ENCODE results near the gene SLC17A1.

Gene SLC17A1

DNA sequence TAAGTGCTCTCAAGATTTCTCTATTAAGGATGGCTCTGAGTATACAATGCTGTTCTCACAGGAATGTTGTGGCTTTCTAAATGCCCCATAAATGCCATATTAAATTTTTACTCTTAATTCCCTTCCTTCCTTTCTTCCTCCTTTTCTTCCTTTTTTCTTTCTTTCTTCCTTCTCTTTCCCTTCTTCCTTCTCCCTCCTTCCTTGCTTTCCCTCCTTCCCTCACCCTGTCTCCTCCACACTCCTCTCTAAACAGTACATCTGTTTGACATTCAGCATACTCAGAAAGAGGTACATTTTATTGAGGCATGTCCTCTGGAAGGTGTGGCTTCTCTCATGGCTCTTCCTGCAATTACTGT is 433 bp upstream of the SLC17A1 start:
- no peak for DNase-seq

DNA sequence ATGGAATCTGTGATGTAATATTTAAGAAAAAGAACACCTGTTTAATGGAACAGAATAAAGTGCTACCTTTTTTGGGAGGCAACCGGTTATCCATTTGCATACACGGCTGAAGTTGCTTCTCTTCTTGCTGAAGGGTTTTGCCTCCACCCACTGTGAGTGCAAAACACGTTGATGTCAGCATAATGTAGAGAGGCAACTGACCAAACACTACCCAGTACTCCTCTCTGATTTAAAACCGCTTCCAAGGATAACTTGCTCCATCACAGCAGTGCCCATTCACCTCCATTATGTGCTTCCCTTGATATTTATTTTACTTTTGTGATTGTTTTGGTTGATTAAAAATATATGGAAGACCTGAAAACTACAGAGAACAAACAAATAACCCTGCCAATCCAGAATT is 1.4 kb downstream of the SLC17A1 start:
- no peak for DNase-seq

DNA sequence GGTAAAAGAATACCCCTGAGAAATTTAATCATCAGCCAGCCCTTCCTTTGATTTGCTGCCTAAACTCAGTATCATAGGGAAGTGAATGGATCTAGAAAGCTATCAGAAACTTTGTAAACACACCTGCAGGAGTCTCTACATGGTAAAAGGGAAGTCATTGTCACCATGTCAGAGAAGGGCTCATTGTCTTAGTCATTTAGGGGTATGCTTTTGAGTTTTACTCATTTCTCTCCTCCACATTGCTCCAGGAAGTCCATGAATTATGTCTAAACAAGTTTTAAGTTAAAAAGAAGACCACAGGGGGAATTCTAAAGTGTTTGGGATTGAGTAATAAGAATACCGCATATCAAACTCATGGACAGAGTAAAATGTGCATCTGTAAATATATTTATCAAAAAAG is 2.5 kb downstream of the SLC17A1 start:
- no peak for DNase-seq

DNA sequence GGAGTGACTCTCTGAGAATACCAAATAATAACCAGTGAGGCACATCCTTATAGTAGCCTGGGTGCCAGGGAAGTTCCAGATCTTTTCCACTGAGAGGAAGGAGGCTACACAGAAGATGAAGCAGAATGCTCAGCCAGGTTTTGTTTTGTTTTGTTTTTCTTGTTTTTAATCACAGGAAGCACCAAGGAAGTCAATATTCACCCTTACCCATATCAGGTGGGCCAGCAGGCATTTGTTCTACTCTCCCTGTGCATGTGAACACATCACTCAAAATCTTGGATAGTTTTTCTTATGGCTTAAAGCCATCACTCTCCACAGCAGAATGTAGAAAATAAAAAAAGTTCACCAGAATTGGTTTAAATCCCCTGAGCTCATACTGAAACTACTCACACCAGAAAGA is 10.5 kb downstream of the SLC17A1 start:
- no peak for DNase-seq

DNA sequence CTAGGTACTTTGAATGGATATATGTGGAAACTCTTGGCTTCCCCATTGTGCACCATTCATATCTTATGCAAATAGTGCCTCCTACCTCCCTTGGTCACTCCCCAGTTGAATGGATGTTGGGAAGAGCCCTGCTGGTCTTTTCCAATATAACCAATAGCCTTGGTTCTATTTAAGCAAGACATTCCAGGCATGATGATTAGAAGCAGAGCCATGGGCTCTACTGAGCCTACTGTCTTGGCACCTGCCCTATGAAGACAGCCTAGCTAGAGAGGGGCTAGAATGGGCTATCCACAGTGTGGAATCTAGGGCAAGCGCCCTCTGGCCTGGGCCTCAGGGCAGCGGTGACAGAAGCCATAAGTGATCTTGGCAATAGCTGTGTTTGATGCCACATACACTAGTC is 15.6 kb downstream of the SLC17A1 start:
- DNase-seq: no peak

DNA sequence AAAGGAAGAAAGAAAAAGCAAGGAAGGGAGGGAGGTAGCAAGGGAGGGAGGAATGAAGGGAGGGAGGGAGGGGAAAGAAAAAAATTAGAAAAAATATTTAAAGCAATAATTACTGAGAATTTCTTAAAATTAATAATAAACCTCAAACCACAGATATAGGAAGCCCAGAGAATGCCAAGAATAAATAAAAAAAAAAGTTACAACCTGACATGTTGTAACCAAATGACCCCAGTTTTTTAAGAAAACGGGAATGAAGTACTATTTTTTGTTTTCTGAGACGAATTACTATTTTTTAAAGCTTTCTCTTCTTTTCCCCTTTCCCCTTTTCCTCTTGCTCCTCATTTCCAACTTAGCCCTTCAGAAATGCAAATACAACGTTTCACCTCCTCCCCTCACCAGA is 16.7 kb downstream of the SLC17A1 start:
- no peak for DNase-seq

DNA sequence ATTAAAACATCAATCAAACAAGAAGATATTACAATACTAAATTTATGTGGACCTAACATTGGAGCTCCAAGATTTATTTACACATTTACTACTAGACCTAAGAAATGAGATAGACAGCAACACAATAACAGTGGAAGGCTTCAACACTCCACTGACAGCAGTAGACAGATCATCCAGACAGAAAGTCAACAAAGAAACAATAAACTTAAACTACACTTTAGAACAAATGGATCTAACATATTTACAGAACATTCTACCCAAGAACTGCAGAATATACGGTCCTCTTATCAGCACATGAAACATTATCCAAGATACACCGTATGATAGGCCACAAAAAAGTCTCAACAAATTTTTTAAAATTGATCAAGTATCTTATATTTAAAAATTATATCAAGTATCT is 27.0 kb downstream of the SLC17A1 start:
- DNase-seq: no peak

DNA sequence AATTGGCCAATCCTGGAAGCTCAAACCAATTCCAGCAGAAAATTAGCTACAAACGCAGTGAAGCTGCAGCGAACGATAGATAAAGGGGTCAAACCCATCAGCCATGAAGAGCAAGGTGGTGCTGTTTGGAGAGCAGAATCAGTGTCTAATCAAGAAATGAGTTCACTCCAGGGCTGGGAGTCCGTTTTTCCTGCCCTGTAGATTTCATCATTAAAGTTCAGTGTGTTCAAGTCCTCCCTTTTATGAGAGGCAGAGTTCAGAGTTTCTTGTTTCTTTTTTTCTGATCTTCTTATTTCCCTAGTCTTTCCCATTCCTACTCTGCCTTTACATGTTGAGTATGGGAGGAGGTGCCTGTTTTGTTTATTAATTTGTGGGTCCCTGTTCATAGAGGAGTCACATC is 30.4 kb downstream of the SLC17A1 start:
- no peak for DNase-seq

DNA sequence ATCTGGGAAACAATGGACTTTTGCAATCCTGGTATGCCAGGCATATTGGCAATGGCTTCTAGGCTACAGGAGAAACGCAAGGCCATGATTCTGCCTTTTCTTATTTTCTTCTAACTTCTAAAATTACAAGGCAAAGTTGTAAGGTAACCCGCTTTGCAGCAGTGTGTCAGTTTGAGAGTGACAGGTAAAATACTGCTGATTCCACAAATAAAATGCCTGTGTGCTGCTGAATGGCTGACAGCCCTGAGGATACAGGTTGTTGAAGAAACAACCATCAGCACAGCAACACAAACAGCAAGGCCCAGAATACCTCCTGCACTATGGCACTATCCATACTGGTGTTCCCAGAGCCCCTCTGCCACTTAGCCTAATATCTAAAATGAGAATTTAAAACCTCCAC is 37.1 kb downstream of the SLC17A1 start:
- DNase-seq: no peak

DNA sequence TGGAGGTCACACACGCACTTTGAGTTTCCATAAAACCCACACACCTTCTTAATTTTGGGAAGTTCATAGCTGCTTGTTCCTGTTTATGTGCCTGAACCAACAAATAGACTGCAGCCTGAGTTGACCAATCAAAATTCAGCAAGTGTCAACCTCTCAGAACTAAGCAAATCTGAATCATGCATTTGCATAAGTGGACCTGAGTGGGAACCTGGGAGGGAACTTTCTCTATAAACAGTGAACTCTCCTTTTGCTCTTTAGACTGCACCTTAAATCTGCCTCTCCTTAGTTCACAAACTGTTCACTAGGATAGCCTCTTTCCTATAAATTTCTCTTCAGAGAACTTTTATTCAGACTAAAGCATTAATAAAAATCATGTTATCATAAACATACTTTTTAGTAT is 37.9 kb downstream of the SLC17A1 start:
- no peak for DNase-seq

DNA sequence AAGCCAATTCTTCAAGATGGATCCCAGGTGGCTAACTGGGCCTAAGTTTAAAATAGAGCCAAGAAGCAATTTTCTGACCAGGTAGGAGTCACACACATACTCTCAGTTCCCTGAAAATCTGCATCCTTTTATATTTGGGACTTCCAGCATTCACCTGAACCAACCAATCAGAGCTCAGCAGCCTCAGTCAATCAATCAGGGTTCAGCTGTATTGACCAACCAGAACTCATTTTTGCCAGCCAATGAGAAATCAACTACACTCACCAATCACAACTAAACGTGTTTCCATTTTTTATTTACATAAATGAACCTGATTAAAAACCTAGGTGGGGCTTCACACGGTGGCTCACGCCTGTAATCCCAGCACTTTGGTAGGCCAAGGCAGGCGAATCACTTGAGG is 39.8 kb downstream of the SLC17A1 start:
- no peak for DNase-seq

DNA sequence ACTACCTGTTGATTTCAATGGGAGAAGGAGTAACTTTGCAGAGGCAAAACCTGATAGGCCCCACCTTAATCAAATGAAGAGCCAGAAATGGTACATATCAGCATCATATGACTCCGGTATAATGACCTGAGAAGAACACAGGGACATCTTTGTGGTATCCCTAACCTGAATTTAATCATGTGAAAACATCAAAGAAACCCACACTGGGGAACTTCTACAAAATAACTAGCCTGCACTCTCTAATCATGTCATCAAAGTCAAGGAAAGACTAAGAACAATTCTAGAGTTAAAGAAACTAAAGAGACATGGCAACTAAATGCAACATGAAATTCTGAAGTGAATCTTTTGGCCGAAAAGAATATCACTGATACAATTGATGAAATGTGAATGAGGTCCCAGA is 42.4 kb downstream of the SLC17A1 start:
- no peak for DNase-seq

DNA sequence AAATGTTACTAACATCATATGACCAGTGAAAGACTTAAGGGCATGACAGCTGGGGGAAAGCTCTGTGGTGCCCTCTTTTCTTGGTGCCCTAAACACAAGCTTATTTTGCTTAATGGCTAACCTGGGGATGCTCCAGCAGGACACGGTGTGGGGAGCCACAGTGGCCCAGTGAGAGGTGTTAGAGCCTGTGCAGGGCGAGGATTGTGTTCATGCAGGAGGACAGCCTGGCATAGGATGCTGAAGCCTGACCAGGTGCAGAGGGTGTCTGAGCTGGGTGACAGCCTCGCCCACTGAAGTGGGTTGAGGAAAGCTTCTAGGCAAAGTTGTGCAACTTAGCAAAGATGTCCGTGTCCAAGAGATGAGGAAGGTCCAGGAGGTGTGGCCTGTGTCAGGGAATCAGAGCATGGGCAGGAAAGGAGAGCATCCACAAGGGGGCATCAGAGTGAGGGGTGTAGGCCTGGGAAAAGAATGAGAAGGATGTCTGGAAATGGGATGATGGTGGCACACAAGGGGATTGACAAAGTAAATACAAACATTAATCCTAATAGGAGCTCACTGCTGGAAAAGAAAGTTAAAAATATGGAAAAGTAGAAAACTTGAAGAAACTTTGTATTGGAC is 43.4 kb downstream of the SLC17A1 start:
- no peak for DNase-seq

DNA sequence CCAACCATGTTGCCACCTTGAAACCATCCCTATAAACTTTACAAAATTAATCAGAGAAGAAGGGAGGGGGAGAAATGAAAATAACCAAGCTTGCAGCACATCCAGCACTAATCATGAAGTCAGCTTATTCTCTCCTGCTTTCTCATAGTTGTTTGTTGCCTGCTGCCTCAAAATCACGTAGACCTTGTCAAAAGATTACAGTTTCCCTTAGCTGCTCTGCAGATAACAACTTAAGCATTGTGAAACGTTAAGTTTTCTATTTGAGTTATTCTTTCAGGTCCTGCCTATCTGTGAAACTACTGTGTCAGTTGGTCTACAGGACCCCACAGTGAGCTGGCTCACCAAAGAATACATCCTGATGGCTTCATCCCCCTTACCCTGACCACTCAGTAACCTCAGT is 44.4 kb downstream of the SLC17A1 start:
- DNase-seq: no peak

DNA sequence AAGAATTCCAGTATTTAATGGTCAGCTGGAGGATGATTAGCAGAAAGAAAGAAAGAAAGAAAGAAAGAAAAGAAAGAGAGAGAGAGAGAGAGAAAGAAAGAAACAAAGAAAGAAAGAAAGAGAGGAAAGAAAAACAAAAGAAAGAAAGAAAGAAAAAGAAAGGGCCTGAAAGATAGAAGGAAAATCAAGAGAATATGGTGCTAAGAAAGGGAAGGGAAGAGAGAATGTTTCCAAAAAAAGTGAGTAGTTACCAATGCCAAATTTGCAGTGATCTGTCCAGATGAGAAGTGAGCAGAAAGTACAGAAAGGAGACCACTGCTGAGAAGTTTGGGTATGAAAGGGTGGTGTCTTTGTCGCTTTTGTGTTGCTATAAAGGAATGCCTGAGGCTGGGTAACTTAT is 50.7 kb downstream of the SLC17A1 start:
- no peak for DNase-seq

DNA sequence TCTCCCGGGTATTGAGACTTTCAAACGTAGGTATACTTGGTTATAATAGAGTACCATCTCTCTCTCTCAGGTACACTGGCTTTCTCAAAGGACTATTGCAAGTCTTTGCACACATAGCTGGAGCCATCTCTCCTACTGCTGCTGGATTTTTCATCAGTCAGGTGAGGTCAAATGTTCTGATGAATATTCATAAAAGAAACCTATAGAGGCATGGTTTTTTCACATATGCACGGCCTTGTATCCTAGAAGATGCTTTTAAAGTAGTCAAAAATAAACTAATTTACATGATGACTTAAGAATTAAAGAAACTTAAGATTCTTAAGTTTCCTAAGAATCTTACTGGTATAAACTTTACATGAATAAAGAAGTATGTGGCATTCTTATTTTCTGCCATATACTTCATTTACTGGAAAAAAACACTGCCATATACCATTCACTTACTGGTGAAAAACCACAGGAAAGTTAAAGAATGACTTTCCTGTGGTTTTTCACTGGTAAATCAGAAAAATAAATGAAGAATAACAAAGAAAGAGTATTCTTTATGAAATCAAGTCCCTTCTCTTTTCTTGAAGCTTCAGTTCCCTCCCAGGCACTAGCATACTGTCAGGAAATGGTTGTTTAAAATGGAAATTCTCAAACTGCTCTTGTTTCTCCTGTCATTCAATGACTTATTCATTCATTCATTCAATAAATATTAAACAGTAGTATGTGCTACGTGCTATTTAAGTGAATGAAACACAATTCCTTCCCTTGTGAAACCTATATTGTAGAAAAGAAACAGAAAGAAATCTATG is 53.8 kb downstream of the SLC17A1 start:
- no peak for DNase-seq

DNA sequence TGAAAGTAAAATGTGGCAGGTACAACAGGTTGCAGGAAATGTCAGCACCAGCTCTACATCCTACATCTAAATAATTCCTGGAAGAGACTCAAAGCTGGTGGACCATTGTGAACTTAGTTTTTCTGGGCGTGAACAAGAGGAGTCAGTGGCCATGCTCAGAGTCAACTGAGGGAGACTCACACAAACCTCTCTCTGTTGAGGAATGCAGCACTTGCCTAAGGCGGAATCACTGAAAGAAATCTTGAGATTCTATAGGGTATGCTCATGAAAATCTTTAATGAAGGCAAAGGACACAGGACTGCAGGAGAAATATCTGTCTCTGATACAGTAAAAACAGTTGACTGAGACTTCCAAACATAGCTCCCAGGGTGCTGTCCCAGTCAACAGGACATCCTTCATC is 54.8 kb downstream of the SLC17A1 start:
- no peak for DNase-seq

DNA sequence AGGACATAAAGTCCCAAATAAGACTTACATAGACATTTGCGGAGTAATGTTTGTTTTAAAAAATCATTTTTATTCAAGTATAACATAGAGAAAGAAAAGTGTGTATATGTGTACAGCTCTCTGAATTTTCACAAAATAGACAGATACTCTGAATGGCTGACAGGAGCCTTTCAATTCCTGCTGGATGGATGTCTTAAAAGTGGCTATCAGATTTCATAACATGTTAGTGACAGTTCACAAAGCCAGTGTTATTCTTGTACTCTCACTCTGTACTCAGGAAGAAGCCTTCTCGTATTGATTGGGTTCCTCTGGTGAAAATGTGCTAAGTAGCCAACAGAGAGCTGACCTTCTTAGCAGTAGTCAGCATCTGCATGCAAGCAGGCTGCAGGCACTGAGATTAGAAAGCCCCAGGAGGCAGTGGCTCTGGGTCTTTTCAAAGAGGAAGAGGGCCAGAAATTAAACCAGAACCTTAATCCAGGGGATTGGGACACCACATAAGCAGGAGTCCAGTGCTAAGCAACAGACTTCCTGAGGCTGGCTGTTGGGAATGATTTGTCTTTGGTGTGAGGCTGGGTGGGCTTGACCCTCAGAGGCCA is 57.6 kb downstream of the SLC17A1 start:
- no peak for DNase-seq

DNA sequence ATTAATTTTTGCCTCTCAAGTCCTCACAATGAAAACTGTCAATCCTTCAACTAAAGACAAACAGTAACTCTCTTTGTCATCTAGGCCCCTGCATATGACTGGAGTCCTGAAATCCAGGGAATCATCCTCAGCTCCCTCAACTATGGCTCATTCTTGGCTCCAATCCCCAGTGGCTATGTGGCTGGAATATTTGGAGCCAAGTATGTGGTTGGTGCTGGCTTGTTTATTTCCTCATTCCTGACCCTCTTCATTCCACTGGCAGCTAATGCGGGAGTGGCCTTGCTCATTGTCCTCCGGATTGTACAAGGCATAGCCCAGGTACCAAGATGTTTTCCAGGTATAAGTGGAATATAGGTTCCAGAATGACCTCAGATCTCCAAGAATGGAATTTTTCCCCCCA is 61.9 kb downstream of the SLC17A1 start:
- DNase-seq: no peak

DNA sequence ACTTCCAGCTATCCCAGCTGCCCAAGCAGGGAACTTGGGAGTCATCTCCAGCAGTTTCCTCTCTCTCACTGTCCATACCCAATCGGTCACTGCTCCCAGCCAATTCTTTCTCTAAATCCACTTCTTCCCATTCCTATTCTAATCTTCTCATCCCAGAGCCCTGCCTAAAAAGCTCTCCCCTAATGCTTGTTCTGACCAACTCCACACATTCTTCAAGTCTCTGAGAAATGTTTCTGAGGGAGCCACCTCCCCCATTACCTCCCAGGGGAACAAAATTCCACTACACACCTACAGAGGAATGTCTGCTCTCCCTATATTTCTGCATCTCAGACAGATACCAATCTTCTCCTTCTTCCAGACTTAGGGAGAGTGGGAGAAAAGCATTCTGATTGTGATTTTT is 63.3 kb downstream of the SLC17A1 start:
- no peak for DNase-seq

DNA sequence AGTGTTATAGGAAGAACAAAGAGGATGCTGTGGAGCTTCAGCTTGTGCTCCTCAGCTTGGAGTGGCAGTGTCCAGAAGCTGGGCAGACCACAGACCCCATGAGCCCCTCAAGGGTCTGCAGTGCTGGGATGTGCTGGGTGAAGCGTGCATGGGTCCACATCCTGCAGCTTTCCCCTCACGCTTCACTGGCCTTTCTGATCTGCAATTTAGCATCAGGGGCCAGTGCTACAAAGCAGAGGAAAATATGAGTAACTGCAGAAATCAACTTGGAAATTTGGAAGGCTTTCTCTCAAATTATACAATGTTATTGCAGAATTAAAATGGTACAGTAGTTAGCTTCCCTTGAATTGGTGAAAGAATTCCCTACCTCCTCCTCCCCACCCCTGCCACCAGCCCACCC is 67.2 kb downstream of the SLC17A1 start:
- DNase-seq: no peak

DNA sequence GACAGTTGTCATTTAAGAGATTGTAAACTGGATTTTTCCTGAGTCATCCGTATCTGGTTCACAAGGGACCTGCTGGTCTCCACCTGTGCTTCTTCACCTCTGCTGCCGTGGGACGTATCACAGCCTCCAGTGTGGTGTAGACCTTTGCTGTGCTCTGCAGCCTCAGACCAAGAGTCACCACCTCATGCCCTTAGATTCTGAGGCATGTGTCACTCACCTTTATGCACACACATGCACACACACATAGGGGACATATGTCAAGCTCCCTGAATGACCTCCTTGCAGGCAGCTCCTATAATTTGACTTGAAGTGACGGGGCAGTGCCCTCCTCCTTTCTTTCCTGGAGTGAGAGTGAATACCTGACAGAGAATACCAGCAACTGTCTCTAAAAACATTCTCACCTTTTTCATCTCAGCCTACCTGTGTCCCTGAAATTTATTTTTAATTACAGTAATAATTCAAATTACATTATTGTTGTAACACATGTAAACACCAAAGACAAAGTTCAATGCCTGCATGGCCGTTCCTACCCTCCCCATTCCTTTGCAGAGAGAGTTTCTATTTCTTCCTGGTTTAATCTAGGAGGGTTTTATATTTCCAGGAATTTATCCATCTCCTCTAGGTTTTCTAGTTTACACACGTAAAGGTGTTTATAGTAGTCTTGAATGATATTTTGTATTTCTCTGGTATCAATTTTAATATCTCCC is 73.8 kb downstream of the SLC17A1 start:
- no peak for DNase-seq

DNA sequence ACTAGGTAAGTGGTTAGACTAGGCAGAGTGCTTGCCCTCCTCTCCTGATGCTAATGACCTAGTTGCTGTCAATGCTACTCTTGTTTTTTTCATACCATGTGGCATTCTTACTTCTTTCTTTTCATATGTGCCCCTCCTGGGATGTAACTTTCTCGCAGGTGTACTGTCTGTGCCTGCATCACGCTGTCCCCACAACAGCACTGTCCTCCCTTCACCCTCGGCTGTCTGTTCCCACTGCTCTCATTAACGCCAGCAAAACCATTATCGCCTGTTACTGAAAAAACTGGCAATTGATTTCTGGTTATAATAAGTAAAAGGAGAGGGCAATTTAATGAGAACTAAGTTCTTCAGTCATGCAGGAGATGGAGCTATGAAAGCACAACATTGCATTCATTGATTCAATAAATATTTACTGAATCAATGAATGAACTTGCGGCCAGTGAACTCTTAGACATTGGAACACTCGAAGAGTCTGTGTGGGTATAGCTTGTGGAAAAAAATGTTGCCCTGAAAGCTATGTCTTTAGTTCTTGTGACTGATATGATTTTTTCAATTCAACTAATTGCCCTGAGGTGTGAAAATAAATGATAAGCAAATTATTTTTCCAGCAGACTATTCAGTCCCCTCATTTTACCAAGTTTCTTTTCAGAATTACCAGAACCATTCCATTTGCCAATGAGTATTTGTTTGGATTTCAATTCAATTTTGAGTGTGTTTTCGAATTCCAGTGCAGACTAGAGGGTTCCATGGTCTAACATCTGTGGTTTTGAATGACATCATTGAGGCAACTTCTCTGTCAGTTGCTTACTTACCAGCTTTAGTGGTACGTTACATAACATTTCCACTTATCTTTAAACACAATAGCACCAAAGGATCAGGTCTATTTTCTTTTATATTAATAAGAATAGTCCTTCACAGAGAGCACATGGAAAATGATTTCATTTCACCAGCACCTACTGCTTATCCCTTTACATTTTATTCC is 75.2 kb downstream of the SLC17A1 start:
- DNase-seq: no peak

Measured in activated CD4-positive, alpha-beta T cell treated with anti-CD3 and anti-CD28 coated beads for 1 hour (primary cell).